Activated CD8-positive, alpha-beta T cell treated with anti-CD3 and anti-CD28 coated beads for 36 hours (primary cell): Measurements from ENCODE around the gene MAJIN. TPM values are rescaled to one million over a fixed set of nuclear protein-coding genes. Genes with fewer than 3 reads are reported as not detected.

Experiments
- ATAC-seq: fragments of 200-7000 bp; cut with Tn5 transposase; one replicate; pipeline ENCODE4 v1.10.0; 2021; ENCODE audit warnings: mild to moderate bottlenecking, moderate library complexity
- CTCF ChIA-PET: fragments of 350-600 bp; sonication (Branson Sonifier 250); formaldehyde crosslinking; loops from one replicate; lab custom pipeline; 2021; ENCODE audit warnings: antibody characterized with exemption; lab: Charles Lee
- POLR2A ChIA-PET: fragments of 350-600 bp; sonication (Branson Sonifier 250); formaldehyde crosslinking; loops from one replicate; lab custom pipeline; 2021; ENCODE audit warnings: antibody characterized with exemption; lab: Charles Lee
- DNase-seq: peaks from one replicate; pipeline ENCODE4 v3.0.0-alpha.2; 2020
- H3K27ac Mint-ChIP-seq: one replicate; pipeline ENCODE4 v1.8.0; 2021; ENCODE audit warnings: mild to moderate bottlenecking, mixed read lengths
- H3K27me3 Mint-ChIP-seq: one replicate; pipeline ENCODE4 v1.8.0; 2021; ENCODE audit warnings: mixed read lengths
- H3K36me3 Mint-ChIP-seq: one replicate; pipeline ENCODE4 v1.8.0; 2021; ENCODE audit warnings: low read depth, mixed read lengths
- H3K4me1 Mint-ChIP-seq: one replicate; pipeline ENCODE4 v1.8.0; 2021; ENCODE audit warnings: low read depth, mixed read lengths
- H3K4me3 Mint-ChIP-seq: one replicate; pipeline ENCODE4 v1.8.0; 2021; ENCODE audit warnings: mild to moderate bottlenecking, moderate library complexity, mixed read lengths
- H3K9me3 Mint-ChIP-seq: one replicate; pipeline ENCODE4 v1.8.0; 2021; ENCODE audit warnings: mixed read lengths
- CTCF ChIP-seq: fragments of 200-600 bp; IDR thresholded peaks from one replicate; pipeline ENCODE4 v1.8.0; 2022; ENCODE audit warnings: antibody characterized with exemption, mild to moderate bottlenecking
- intact Hi-C: fragments of 100-400 bp; cut with micrococcal nuclease; formaldehyde crosslinking; loops from one replicate; pipeline ENCODE4 v1.10.0; 2022
- total RNA-seq, 2 experiments: library from RNA; stranded (reverse); gene quantifications; one replicate each; pipeline ENCODE4 v1.2.3, GENCODE V29; 2021

The MAJIN gene
- total RNA-seq, 2 experiments from 2014 or later, result not detected

DNA sequence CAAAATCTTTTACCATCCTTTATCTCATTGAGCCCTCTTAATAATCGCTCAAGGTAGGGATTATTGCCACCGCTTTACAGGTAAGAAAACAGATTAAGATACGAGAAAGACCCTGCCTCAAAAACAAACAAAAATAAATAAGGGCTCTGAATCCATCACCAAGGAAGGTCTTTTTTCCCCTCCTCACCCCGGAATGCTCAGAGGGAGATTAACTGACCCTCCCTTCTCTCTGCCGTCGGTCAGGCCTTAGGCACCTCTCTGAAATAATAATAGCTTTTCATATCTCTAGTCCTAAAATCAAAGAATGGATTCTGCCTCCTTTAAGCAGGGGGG, 54.3 kb downstream of the MAJIN start:
- POLR2A ChIA-PET, result interaction anchor here (1.1 to 1.4 kb wide), 3 partner anchors 11 to 97 kb away, joined by 3 to 4 read pairs (median 4); partner anchors contain the start of gene ARL2
- peak overlapping the region; percentile 93 for H3K4me3 Mint-ChIP-seq
- H3K36me3 Mint-ChIP-seq, result peaks cover 1% of the 10 kb centered on the region
- H3K9me3 Mint-ChIP-seq, result no peaks in the 10 kb centered on the region
- no peaks in the 10 kb centered on the region for H3K27me3 Mint-ChIP-seq
- ATAC-seq, result no peak
- no peak for TF ChIP-seq CTCF
- no peak for DNase-seq
- peak overlapping the region; percentile 84 for H3K27ac Mint-ChIP-seq
- peaks cover 23% of the 10 kb centered on the region for H3K4me1 Mint-ChIP-seq
- CTCF ChIA-PET, result interaction anchor here (0.6 to 1.8 kb wide), 5 partner anchors 29 to 218 kb away, joined by 3 to 7 read pairs (median 4); partner anchors contain the start of gene ARL2
- intact Hi-C loops, result no loop called here

GRCh38 chr11:64916775-64917662, 54.9 kb downstream of the MAJIN start, which contains the start of gene ATG2A:
Gene ATG2A, minus strand, starts transcription at chr11:64917209. Its CDS starts 74 bp downstream, at chr11:64917135.
- peak; percentile 100 for DNase-seq
- Mint-ChIP-seq H3K9me3 (no peaks in the 10 kb centered on the region), H3K27me3 (no peaks in the 10 kb centered on the region), H3K4me1 (peaks cover 23% of the 10 kb centered on the region), H3K36me3 (peaks cover 1% of the 10 kb centered on the region), H3K4me3 (peak within 1 kb of the TSS; percentile 93), H3K27ac (peak within 1 kb of the TSS; percentile 93)
- POLR2A ChIA-PET, result interaction anchor here (1.1 kb wide), 1 partner anchor 42 kb away, joined by 4 read pairs; no protein-coding TSS in a partner anchor
- CTCF ChIA-PET, result interaction anchor here (1.0 to 1.8 kb wide), 8 partner anchors 23 to 219 kb away, joined by 3 to 7 read pairs (median 4); partner anchors contain the start of gene ARL2
- ATAC-seq, result peak; percentile 98
- intact Hi-C loops, result no loop called here
- TF ChIP-seq CTCF, result no peak

GRCh38 chr11:64916040-64916774, 55.7 kb downstream of the MAJIN start:
- POLR2A ChIA-PET, result interaction anchor here (1.2 to 1.4 kb wide), 2 partner anchors 8 to 16 kb away, joined by 3 to 5 read pairs; partner anchors contain the start of gene PPP2R5B
- H3K4me1 Mint-ChIP-seq, result peaks cover 23% of the 10 kb centered on the region
- no peaks in the 10 kb centered on the region for H3K27me3 Mint-ChIP-seq
- intact Hi-C loops, result no loop called here
- peak overlapping the region; percentile 93 for H3K27ac Mint-ChIP-seq
- no peaks in the 10 kb centered on the region for H3K9me3 Mint-ChIP-seq
- H3K4me3 Mint-ChIP-seq, result peak overlapping the region; percentile 93
- H3K36me3 Mint-ChIP-seq, result peaks cover 1% of the 10 kb centered on the region
- CTCF ChIA-PET, result interaction anchor here (1.1 to 1.4 kb wide), 5 partner anchors 22 to 69 kb away, joined by 3 to 4 read pairs (median 3); no protein-coding TSS in a partner anchor
- DNase-seq (peak; percentile 59), ATAC-seq (no peak)
- no peak for TF ChIP-seq CTCF

DNA sequence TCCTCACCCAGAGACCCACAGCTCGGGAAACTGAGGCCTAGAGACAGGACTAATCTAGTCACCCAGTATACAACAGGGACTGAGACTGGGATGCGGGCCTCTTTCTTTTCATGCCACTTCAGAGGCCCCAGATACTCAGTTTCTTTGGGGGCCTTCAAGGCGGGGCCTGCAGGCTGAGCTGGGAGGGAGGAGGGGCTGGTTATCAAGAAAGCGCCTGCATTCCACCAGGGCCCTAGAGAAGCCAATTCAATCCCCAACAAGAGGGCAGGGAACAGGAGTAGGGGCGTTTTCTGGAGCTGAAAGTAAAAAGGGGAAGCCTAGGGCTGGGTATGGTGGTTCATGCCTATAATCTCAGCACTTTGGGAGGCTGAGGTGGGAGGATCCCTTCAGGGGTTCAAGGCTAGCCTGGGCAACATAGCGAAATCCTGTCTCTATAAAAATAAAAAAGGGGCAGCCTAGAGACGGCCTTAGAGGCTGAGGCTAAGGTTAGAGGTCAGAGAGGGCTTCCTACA, 56.5 kb downstream of the MAJIN start:
- Mint-ChIP-seq H3K4me1 (peaks cover 23% of the 10 kb centered on the region), H3K27ac (peak overlapping the region; percentile 93), H3K27me3 (no peaks in the 10 kb centered on the region), H3K4me3 (peak overlapping the region; percentile 93), H3K36me3 (peaks cover 2% of the 10 kb centered on the region), H3K9me3 (no peaks in the 10 kb centered on the region)
- DNase-seq, result no peak
- intact Hi-C loops, result no loop called here
- ChIA-PET CTCF (interaction anchor here (1.1 to 1.4 kb wide), 3 partner anchors 22 to 67 kb away, joined by 3 to 4 read pairs (median 4); no protein-coding TSS in a partner anchor), POLR2A (interaction anchor here (1.2 to 1.4 kb wide), 2 partner anchors 9 to 15 kb away, joined by 3 to 5 read pairs; partner anchors contain the start of gene PPP2R5B)
- TF ChIP-seq CTCF, result no peak
- no peak for ATAC-seq
